Keratinocyte (primary cell): Measurements from ENCODE around the gene NRSN1. TPM values are rescaled to one million over a fixed set of nuclear protein-coding genes. Genes with fewer than 3 reads are reported as not detected.

Experiments used
- DNase-seq: peaks from one replicate; pipeline ENCODE4 v3.0.0-alpha.2; 2011; ENCODE audit warnings: low read depth, missing footprints, low spot score
- FAIRE-seq: peaks from 2 replicates; lab custom pipeline; 2011; peaks lifted over from hg19 to GRCh38; lab: Jason Lieb, UNC
- H2AFZ ChIP-seq: 2 replicates; pipeline ENCODE4 v1.6.0; 2012; ENCODE audit warnings: low read length, control low read depth, inconsistent platforms; ENCODE audit not compliant: control insufficient read depth
- H3K27ac ChIP-seq: 2 replicates; pipeline ENCODE4 v1.5.1; 2011; ENCODE audit warnings: low read length; ENCODE audit not compliant: control insufficient read depth, insufficient read depth
- H3K27me3 ChIP-seq: 3 replicates; pipeline ENCODE4 v1.6.0; 2011; ENCODE audit warnings: low read length; ENCODE audit not compliant: control insufficient read depth, insufficient read depth; ENCODE audit errors: extremely low read depth
- H3K36me3 ChIP-seq, 2 experiments: 2 replicates in 1 of 2; 3 replicates in 1 of 2; pipeline ENCODE4 v1.5.1; 2011; ENCODE audit warnings: low read length in 2 of 2, mild to moderate bottlenecking in 1 of 2; ENCODE audit not compliant: control insufficient read depth in 2 of 2, insufficient read depth in 2 of 2; ENCODE audit errors: extremely low read depth in 1 of 2
- H3K4me1 ChIP-seq: 3 replicates; pipeline ENCODE4 v1.5.1; 2011; ENCODE audit warnings: low read length; ENCODE audit not compliant: control insufficient read depth, insufficient read depth; ENCODE audit errors: extremely low read depth
- H3K4me2 ChIP-seq: 3 replicates; pipeline ENCODE4 v1.6.0; 2011; ENCODE audit warnings: low read depth, low read length; ENCODE audit not compliant: control insufficient read depth, insufficient read depth; ENCODE audit errors: extremely low read depth
- H3K4me3 ChIP-seq, 3 experiments: fragments of 200-600 bp in 1 of 3; sonication (generic) in 1 of 3; 2 replicates in 2 of 3; 3 replicates in 1 of 3; pipeline ENCODE4 v1.5.1; 2011 to 2016; ENCODE audit warnings: low read length in 3 of 3, mild to moderate bottlenecking in 3 of 3, control low read depth in 2 of 3, inconsistent platforms in 1 of 3, low read depth in 1 of 3, mixed read lengths in 1 of 3, mixed run types in 1 of 3, moderate library complexity in 1 of 3; ENCODE audit not compliant: control insufficient read depth in 2 of 3, insufficient read depth in 2 of 3; ENCODE audit errors: extremely low read depth in 1 of 3
- H3K79me2 ChIP-seq: 2 replicates; pipeline ENCODE4 v1.6.0; 2012; ENCODE audit warnings: low read length; ENCODE audit not compliant: control insufficient read depth, insufficient read depth
- H3K9ac ChIP-seq: 3 replicates; pipeline ENCODE4 v1.6.0; 2011; ENCODE audit warnings: low read length; ENCODE audit not compliant: control insufficient read depth, insufficient read depth; ENCODE audit errors: extremely low read depth
- H3K9me1 ChIP-seq: 3 replicates; pipeline ENCODE4 v1.6.0; 2011; ENCODE audit warnings: low read length; ENCODE audit not compliant: control insufficient read depth, insufficient read depth; ENCODE audit errors: extremely low read depth
- H3K9me3 ChIP-seq: 2 replicates; pipeline ENCODE4 v1.5.1; 2012; ENCODE audit warnings: low read depth, low read length; ENCODE audit not compliant: control insufficient read depth
- H4K20me1 ChIP-seq: 3 replicates; pipeline ENCODE4 v1.6.0; 2011; ENCODE audit warnings: low read length; ENCODE audit not compliant: control insufficient read depth, insufficient read depth; ENCODE audit errors: extremely low read depth
- CTCF ChIP-seq, 3 experiments: IDR thresholded peaks in 1 of 3; conservative IDR thresholded peaks in 1 of 3; optimal IDR thresholded peaks in 1 of 3; 2 replicates in 2 of 3; 3 replicates in 1 of 3; pipeline versions ENCODE3 to v1.5.1; 2011; ENCODE audit warnings: low read length in 3 of 3, mild to moderate bottlenecking in 3 of 3, moderate library complexity in 2 of 3, control low read depth in 1 of 3, inconsistent platforms in 1 of 3; ENCODE audit not compliant: insufficient read depth in 2 of 3; ENCODE audit errors: extremely low read depth in 1 of 3
- EZH2 ChIP-seq: IDR thresholded peaks from one replicate; pipeline ENCODE4 v1.6.1; 2012; ENCODE audit warnings: inconsistent platforms, mild to moderate bottlenecking, low read length, moderate library complexity
- dilution Hi-C: fragments of 300-500 bp; cut with MboI; formaldehyde crosslinking; loops from one replicate; pipeline ENCODE4 v1.7.0; 2020; ENCODE audit warnings: low sequenced_read_pairs; ENCODE audit not compliant: extremely low pct_ligation_motif_present
- polyA plus RNA-seq, 5 experiments: library from polyadenylated mRNA; depleted of rRNA in 3 of 5; stranded (reverse) in 3 of 5; stranded (forward) in 1 of 5; unstranded in 1 of 5; fragments of >200 nt; gene quantifications; 1 replicate in 1 of 5; 2 replicates in 3 of 5; 3 replicates in 1 of 5; pipeline versions ENCODE4 v1.2.1 to v1.2.3, GENCODE V29; 2011 to 2012; ENCODE audit warnings: missing spikeins in 2 of 5, low read depth in 1 of 5, low replicate concordance in 1 of 5

Gene NRSN1
- polyA plus RNA-seq, 1 donor (not counting 4 experiments of a cell fraction or from before 2014, with no cell fraction given): not detected

GRCh38 chr6:24191346-24191745 lies 65.3 kb downstream of the NRSN1 start:
- Histone ChIP-seq H4K20me1 (no peaks in the 10 kb centered on the region), H3K4me1 (no peaks in the 10 kb centered on the region), H3K36me3 (no peaks in the 10 kb centered on the region), H3K4me3 (no peak overlapping the region), H3K79me2 (no peaks in the 10 kb centered on the region), H3K27ac (no peak overlapping the region), H3K9me1 (no peaks in the 10 kb centered on the region), H3K9ac (no peak overlapping the region), H3K27me3 (no peaks in the 10 kb centered on the region), H3K9me3 (no peaks in the 10 kb centered on the region), H2AFZ (no peak overlapping the region), H3K4me2 (no peak overlapping the region)
- dilution Hi-C loops: no loop called here
- no peak for DNase-seq
- TF ChIP-seq EZH2 (no peak), CTCF (optimal IDR thresholded peaks at IDR 0.05 in 1 of 3, IDR thresholded peaks at IDR 0.05 in 1 of 3, conservative IDR thresholded peaks at IDR 0.05 in 1 of 3; ENCODE audit: extremely low read depth in 1 of 3, insufficient read depth in 2 of 3, low read length in 3 of 3) (no peak)
- FAIRE-seq: no peak

GRCh38 chr6:24193364-24193763 lies 67.3 kb downstream of the NRSN1 start:
- TF ChIP-seq EZH2: no peak
- no peak for TF ChIP-seq CTCF (optimal IDR thresholded peaks at IDR 0.05 in 1 of 3, IDR thresholded peaks at IDR 0.05 in 1 of 3, conservative IDR thresholded peaks at IDR 0.05 in 1 of 3; ENCODE audit: extremely low read depth in 1 of 3, insufficient read depth in 2 of 3, low read length in 3 of 3)
- H3K27me3 ChIP-seq: no peaks in the 10 kb centered on the region
- H3K27ac ChIP-seq: no peak overlapping the region
- DNase-seq (no peak), FAIRE-seq (no peak)
- no peaks in the 10 kb centered on the region for H3K36me3 ChIP-seq
- no peaks in the 10 kb centered on the region for H3K9me1 ChIP-seq
- H3K9ac ChIP-seq: no peak overlapping the region
- no peaks in the 10 kb centered on the region for H3K79me2 ChIP-seq
- no peak overlapping the region for H3K4me3 ChIP-seq
- H4K20me1 ChIP-seq: no peaks in the 10 kb centered on the region
- dilution Hi-C loops: no loop called here
- H3K4me2 ChIP-seq: no peak overlapping the region
- no peaks in the 10 kb centered on the region for H3K9me3 ChIP-seq
- no peak overlapping the region for H2AFZ ChIP-seq
- no peaks in the 10 kb centered on the region for H3K4me1 ChIP-seq
